ENCODE results near the gene SLC6A19. TPM values are rescaled to one million over a fixed set of nuclear protein-coding genes. Genes with fewer than 3 reads are reported as not detected.

The SLC6A19 gene
- total RNA-seq, 1 donor from 2014 or later = not detected

GRCh38 chr5:1197876-1198666, 3.3 kb upstream of the SLC6A19 start:
- Mint-ChIP-seq H3K9me3 (no peaks in the 10 kb centered on the region), H3K4me1 (peaks cover 2% of the 10 kb centered on the region), H3K36me3 (no peaks in the 10 kb centered on the region), H3K4me3 (no peak overlapping the region), H3K27ac (no peak overlapping the region), H3K27me3 (ENCODE audit: insufficient read depth, low read depth) (peaks cover 2% of the 10 kb centered on the region)
- Histone ChIP-seq H3K79me2 (ENCODE audit: low read depth) (no peaks in the 10 kb centered on the region), H3K4me2 (no peak overlapping the region), H3K4me1 (peaks cover 6% of the 10 kb centered on the region), H3K27ac (no peak overlapping the region), H4K20me1 (ENCODE audit: low read depth) (no peaks in the 10 kb centered on the region), H3F3A (ENCODE audit: low read depth) (peaks cover 15% of the 10 kb centered on the region), H3K9ac (no peak overlapping the region), H3K36me3 (no peaks in the 10 kb centered on the region), H2AFZ (replicated peaks) (no peak overlapping the region), H3K27me3 (peaks cover 5% of the 10 kb centered on the region), H3K9me3 (ENCODE audit: low read depth) (no peaks in the 10 kb centered on the region), H3K4me3 (no peak overlapping the region)
- DNase-seq (ENCODE audit: low spot score) = no peak
- TF ChIP-seq EZH2 (IDR thresholded peaks at IDR 0.05) (no peak), EZH2phosphoT487 (IDR thresholded peaks at IDR 0.05) (no peak), CTCF (IDR thresholded peaks at IDR 0.05) (no peak)

DNA sequence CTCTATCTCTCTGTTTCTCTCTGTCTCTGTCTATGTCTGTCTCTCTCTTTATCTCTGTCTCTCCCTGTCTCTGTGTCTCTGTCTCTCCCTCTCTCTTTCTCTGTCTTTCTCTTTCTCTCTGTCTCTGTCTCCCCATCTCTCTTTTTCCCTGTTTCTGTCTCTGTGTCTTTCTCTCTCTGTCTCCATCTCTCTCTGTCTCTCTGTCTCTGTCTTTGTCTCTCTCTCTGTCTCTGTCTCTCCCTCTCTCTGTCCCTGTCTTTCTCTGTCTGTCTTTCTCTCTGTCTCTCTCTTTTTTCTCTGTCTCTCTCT, 2.1 kb upstream of the SLC6A19 start:
- no peak overlapping the region for H3K4me3 ChIP-seq
- H4K20me1 ChIP-seq (ENCODE audit: low read depth) = no peaks in the 10 kb centered on the region
- H3F3A ChIP-seq (ENCODE audit: low read depth) = peaks cover 15% of the 10 kb centered on the region
- H3K4me2 ChIP-seq = no peak overlapping the region
- no peaks in the 10 kb centered on the region for H3K9me3 ChIP-seq (ENCODE audit: low read depth)
- DNase-seq (ENCODE audit: low spot score) = no peak
- Mint-ChIP-seq H3K27me3 (ENCODE audit: insufficient read depth, low read depth) (peaks cover 2% of the 10 kb centered on the region), H3K4me3 (no peak overlapping the region), H3K4me1 (peaks cover 2% of the 10 kb centered on the region), H3K36me3 (no peaks in the 10 kb centered on the region), H3K27ac (no peak overlapping the region), H3K9me3 (no peaks in the 10 kb centered on the region)
- H3K36me3 ChIP-seq = no peaks in the 10 kb centered on the region
- H3K9ac ChIP-seq = no peak overlapping the region
- H2AFZ ChIP-seq (replicated peaks) = no peak overlapping the region
- no peak overlapping the region for H3K27ac ChIP-seq
- H3K79me2 ChIP-seq (ENCODE audit: low read depth) = no peaks in the 10 kb centered on the region
- no peaks in the 10 kb centered on the region for H3K27me3 ChIP-seq
- peaks cover 7% of the 10 kb centered on the region for H3K4me1 ChIP-seq
- no peak for TF ChIP-seq EZH2phosphoT487 (IDR thresholded peaks at IDR 0.05)

- TF ChIP-seq EZH2phosphoT487 (IDR thresholded peaks at IDR 0.05) (no peak), EZH2 (IDR thresholded peaks at IDR 0.05) (no peak), CTCF (IDR thresholded peaks at IDR 0.05) (no peak)
- no peaks in the 10 kb centered on the region for H3K9me3 Mint-ChIP-seq
Measured at GRCh38 chr5:1199649-1200494, 1.5 kb upstream of the SLC6A19 start.

More at GRCh38 chr5:1199649-1200494, 1.5 kb upstream of the SLC6A19 start:
- Histone ChIP-seq H3K4me3 (no peak overlapping the region), H3F3A (ENCODE audit: low read depth) (peaks cover 15% of the 10 kb centered on the region), H2AFZ (replicated peaks) (no peak overlapping the region), H3K36me3 (no peaks in the 10 kb centered on the region), H3K9me3 (ENCODE audit: low read depth) (no peaks in the 10 kb centered on the region), H3K27me3 (no peaks in the 10 kb centered on the region), H3K4me2 (no peak overlapping the region), H3K4me1 (peaks cover 13% of the 10 kb centered on the region), H3K9ac (no peak overlapping the region), H3K27ac (no peak overlapping the region), H3K79me2 (ENCODE audit: low read depth) (no peaks in the 10 kb centered on the region), H4K20me1 (ENCODE audit: low read depth) (no peaks in the 10 kb centered on the region)
- DNase-seq (ENCODE audit: low spot score) = peak; percentile 71
- H3K27me3 Mint-ChIP-seq (ENCODE audit: insufficient read depth, low read depth) = peaks cover 5% of the 10 kb centered on the region
- H3K4me3 Mint-ChIP-seq = no peak overlapping the region
- H3K27ac Mint-ChIP-seq = no peak overlapping the region
- peaks cover 4% of the 10 kb centered on the region for H3K4me1 Mint-ChIP-seq
- H3K36me3 Mint-ChIP-seq = no peaks in the 10 kb centered on the region

Measured in neural progenitor cell (in vitro differentiated cells).